ENCODE results near the gene DICER1.

The DICER1 gene

GRCh38 chr14:95133282-95133681, 24.0 kb downstream of the DICER1 start:
- TF ChIP-seq CTCF (conservative IDR thresholded peaks at IDR 0.05; ENCODE audit: low read length) (no peak), EZH2phosphoT487 (IDR thresholded peaks at IDR 0.05; ENCODE audit: borderline replicate concordance) (no peak)
- H3K79me2 ChIP-seq (ENCODE audit: insufficient read depth, low read length): peaks cover 42% of the 10 kb centered on the region
- H3K4me3 ChIP-seq (ENCODE audit: low read length, poor library complexity, severe bottlenecking): no peak overlapping the region
- H3K27me3 ChIP-seq (ENCODE audit: insufficient read depth, low read length, poor library complexity, severe bottlenecking): no peaks in the 10 kb centered on the region
- no peaks in the 10 kb centered on the region for H3K4me1 ChIP-seq (ENCODE audit: insufficient read depth, low read length, poor library complexity, severe bottlenecking)
- no peaks in the 10 kb centered on the region for H3K9me2 ChIP-seq (replicated peaks; ENCODE audit: low read depth, low read length)
- no peak overlapping the region for H2AFZ ChIP-seq (ENCODE audit: low read length)
- peaks cover 49% of the 10 kb centered on the region for H3K36me3 ChIP-seq (ENCODE audit: insufficient read depth, low read length)
- H3K9me3 ChIP-seq (ENCODE audit: insufficient read depth, low read depth, low read length): no peaks in the 10 kb centered on the region
- H3K9ac ChIP-seq (ENCODE audit: low read depth, low read length, poor library complexity, severe bottlenecking): no peak overlapping the region
- H4K20me1 ChIP-seq (ENCODE audit: insufficient read depth, low read length, poor library complexity, severe bottlenecking): peaks cover 34% of the 10 kb centered on the region
- no peaks in the 10 kb centered on the region for H3F3A ChIP-seq (ENCODE audit: low read depth)
- H3K4me2 ChIP-seq (ENCODE audit: low read depth, low read length, poor library complexity, severe bottlenecking): no peak overlapping the region

- Histone ChIP-seq H3K9me3 (ENCODE audit: insufficient read depth, low read depth, low read length) (no peaks in the 10 kb centered on the region), H3K36me3 (ENCODE audit: insufficient read depth, low read length) (peaks cover 53% of the 10 kb centered on the region), H3K9ac (ENCODE audit: low read depth, low read length, poor library complexity, severe bottlenecking) (no peak overlapping the region), H3K4me2 (ENCODE audit: low read depth, low read length, poor library complexity, severe bottlenecking) (no peak overlapping the region), H3F3A (ENCODE audit: low read depth) (no peaks in the 10 kb centered on the region), H3K79me2 (ENCODE audit: insufficient read depth, low read length) (peaks cover 38% of the 10 kb centered on the region), H3K9me2 (replicated peaks; ENCODE audit: low read depth, low read length) (no peaks in the 10 kb centered on the region), H3K4me1 (ENCODE audit: insufficient read depth, low read length, poor library complexity, severe bottlenecking) (no peaks in the 10 kb centered on the region), H2AFZ (ENCODE audit: low read length) (no peak overlapping the region), H4K20me1 (ENCODE audit: insufficient read depth, low read length, poor library complexity, severe bottlenecking) (peaks cover 28% of the 10 kb centered on the region), H3K27me3 (ENCODE audit: insufficient read depth, low read length, poor library complexity, severe bottlenecking) (no peaks in the 10 kb centered on the region), H3K4me3 (ENCODE audit: low read length, poor library complexity, severe bottlenecking) (no peak overlapping the region)
- no peak for TF ChIP-seq EZH2phosphoT487 (IDR thresholded peaks at IDR 0.05; ENCODE audit: borderline replicate concordance)
- no peak for TF ChIP-seq CTCF (conservative IDR thresholded peaks at IDR 0.05; ENCODE audit: low read length)
These were observed 24.6 kb downstream of the DICER1 start for GRCh38 chr14:95132760-95133159.

- Histone ChIP-seq H3K79me2 (ENCODE audit: insufficient read depth, low read length) (peaks cover 16% of the 10 kb centered on the region; the same call in 1 of the 2 replicates), H3K9ac (ENCODE audit: low read depth, low read length, poor library complexity, severe bottlenecking) (no peak overlapping the region), H3K9me3 (ENCODE audit: insufficient read depth, low read depth, low read length) (no peaks in the 10 kb centered on the region), H3K4me2 (ENCODE audit: low read depth, low read length, poor library complexity, severe bottlenecking) (no peak overlapping the region), H3K9me2 (replicated peaks; ENCODE audit: low read depth, low read length) (no peaks in the 10 kb centered on the region), H3K27me3 (ENCODE audit: insufficient read depth, low read length, poor library complexity, severe bottlenecking) (no peaks in the 10 kb centered on the region), H3K36me3 (ENCODE audit: insufficient read depth, low read length) (peaks cover 66% of the 10 kb centered on the region), H4K20me1 (ENCODE audit: insufficient read depth, low read length, poor library complexity, severe bottlenecking) (peaks cover 14% of the 10 kb centered on the region), H3F3A (ENCODE audit: low read depth) (no peaks in the 10 kb centered on the region), H2AFZ (ENCODE audit: low read length) (no peak overlapping the region), H3K4me3 (ENCODE audit: low read length, poor library complexity, severe bottlenecking) (no peak overlapping the region), H3K4me1 (ENCODE audit: insufficient read depth, low read length, poor library complexity, severe bottlenecking) (no peaks in the 10 kb centered on the region)
- TF ChIP-seq EZH2phosphoT487 (IDR thresholded peaks at IDR 0.05; ENCODE audit: borderline replicate concordance) (no peak), CTCF (conservative IDR thresholded peaks at IDR 0.05; ENCODE audit: low read length) (no peak)
These were observed 26.8 kb downstream of the DICER1 start for GRCh38 chr14:95130549-95130948.

Data from Loucy (cell line).